Common myeloid progenitor, CD34-positive (primary cell): ENCODE results near the gene DLGAP4.

Experiments
- CTCF ChIA-PET: fragments of 350-600 bp; sonication (Branson Sonifier 250); formaldehyde crosslinking; loops from one replicate; lab custom pipeline; 2021; ENCODE audit warnings: antibody characterized with exemption; lab: Charles Lee
- POLR2A ChIA-PET: fragments of 350-600 bp; sonication (Branson Sonifier 250); formaldehyde crosslinking; loops from one replicate; lab custom pipeline; 2021; ENCODE audit warnings: antibody characterized with exemption; lab: Charles Lee
- DNase-seq, 3 donors: peaks; one replicate each; pipeline versions ENCODE4 v3.0.0 to v3.0.0-alpha.2; 2013
- H3K27ac ChIP-seq, 2 experiments: 1 replicate in 1 of 2; 2 replicates in 1 of 2; pipeline ENCODE4 v1.7.0; 2013; ENCODE audit warnings: inconsistent platforms in 2 of 2, low read length in 2 of 2, mild to moderate bottlenecking in 2 of 2, low read depth in 1 of 2, moderate library complexity in 1 of 2; ENCODE audit not compliant: severe bottlenecking in 2 of 2, insufficient read depth in 1 of 2, poor library complexity in 1 of 2
- H3K27me3 ChIP-seq, 5 experiments: replicated peaks in 2 of 5; 1 replicate in 3 of 5; 2 replicates in 2 of 5; pipeline versions ENCODE4 v1.6.1 to v1.7.0; 2013; ENCODE audit warnings: low read length in 4 of 5, mild to moderate bottlenecking in 2 of 5, moderate library complexity in 2 of 5, inconsistent platforms in 1 of 5; ENCODE audit not compliant: insufficient read depth in 5 of 5, control insufficient read depth in 4 of 5
- H3K36me3 ChIP-seq, 4 experiments: 1 replicate in 2 of 4; 2 replicates in 2 of 4; pipeline versions ENCODE4 v1.6.1 to v1.7.0; 2013; ENCODE audit warnings: low read length in 3 of 4, control low read depth in 1 of 4, mild to moderate bottlenecking in 1 of 4; ENCODE audit not compliant: control insufficient read depth in 4 of 4, insufficient read depth in 4 of 4
- H3K4me1 ChIP-seq, 4 experiments: 1 replicate in 3 of 4; 2 replicates in 1 of 4; pipeline versions ENCODE4 v1.6.1 to v1.7.1; 2013; ENCODE audit warnings: low read length in 3 of 4, mild to moderate bottlenecking in 3 of 4, control low read depth in 1 of 4, inconsistent platforms in 1 of 4, moderate library complexity in 1 of 4; ENCODE audit not compliant: control insufficient read depth in 4 of 4, insufficient read depth in 4 of 4; ENCODE audit errors: control extremely low read depth in 1 of 4
- H3K4me3 ChIP-seq, 7 experiments: 1 replicate in 4 of 7; 2 replicates in 3 of 7; pipeline versions ENCODE4 v1.5.1 to v1.7.0; 2013; ENCODE audit warnings: mild to moderate bottlenecking in 7 of 7, low read length in 6 of 7, moderate library complexity in 6 of 7, inconsistent platforms in 2 of 7, low read depth in 2 of 7, control low read depth in 1 of 7; ENCODE audit not compliant: insufficient read depth in 4 of 7, control insufficient read depth in 1 of 7; ENCODE audit errors: extremely low read depth in 1 of 7
- H3K9me3 ChIP-seq, 5 experiments: 1 replicate in 4 of 5; 2 replicates in 1 of 5; pipeline versions ENCODE4 v1.6.1 to v1.7.1; 2013; ENCODE audit warnings: low read length in 4 of 5, mild to moderate bottlenecking in 2 of 5, inconsistent platforms in 1 of 5, low read depth in 1 of 5, moderate library complexity in 1 of 5; ENCODE audit not compliant: control insufficient read depth in 4 of 5, insufficient read depth in 2 of 5; ENCODE audit errors: control extremely low read depth in 1 of 5
- WGBS: methylation state at CpG from one replicate; pipeline ENCODE4 v1.1.5; 2013; ENCODE audit not compliant: insufficient coverage; 5-methylcytosine and 5-hydroxymethylcytosine counted together

DLGAP4 gene

DNA sequence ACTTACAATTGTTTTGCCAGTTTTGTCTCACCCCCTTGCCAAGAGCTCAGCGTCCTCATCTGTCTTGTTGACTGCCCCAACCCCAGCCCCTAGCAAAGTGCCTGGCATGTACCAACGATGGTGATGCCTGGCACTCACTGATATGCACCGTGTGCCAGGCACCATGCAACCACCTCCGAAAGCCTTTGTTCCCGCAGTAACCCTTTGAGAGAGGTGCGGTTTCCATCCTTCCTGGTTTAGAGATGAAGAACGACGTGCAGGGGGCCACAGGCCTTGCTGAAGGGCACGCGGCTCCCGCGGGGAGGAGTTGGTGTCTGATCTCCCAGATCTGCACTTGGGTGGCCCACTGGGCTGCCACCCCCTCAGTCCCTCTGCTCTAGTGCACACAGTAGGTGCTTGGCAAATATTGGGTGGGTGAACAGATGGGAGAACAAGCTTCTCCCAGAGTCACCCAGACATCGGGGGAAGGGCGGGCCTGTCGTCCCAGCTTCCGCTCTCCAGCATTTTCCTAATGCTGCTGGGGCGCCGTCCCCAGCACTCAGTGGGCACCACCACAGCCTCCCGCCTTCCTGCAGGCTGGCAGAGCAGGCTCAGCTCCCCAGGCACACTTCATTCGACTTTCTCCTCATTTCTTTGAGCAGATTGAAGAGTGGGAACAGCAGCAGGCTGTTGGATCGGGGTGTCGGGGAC lies 35.3 kb downstream of the DLGAP4 start:
- POLR2A ChIA-PET = no interaction called here
- CTCF ChIA-PET = no interaction called here
- no peaks in the 10 kb centered on the region for H3K36me3 ChIP-seq
- no peak overlapping the region for H3K27ac ChIP-seq
- no peak for DNase-seq
- H3K4me1 ChIP-seq = no peaks in the 10 kb centered on the region
- H3K9me3 ChIP-seq = no peaks in the 10 kb centered on the region
- H3K4me3 ChIP-seq = no peak overlapping the region
- peaks cover 0 to 25% (median 0%) of the 10 kb centered on the region in 5 experiments for H3K27me3 ChIP-seq
- 84% methylated on average over 13 of the region's 22 CpGs for WGBS

DNA sequence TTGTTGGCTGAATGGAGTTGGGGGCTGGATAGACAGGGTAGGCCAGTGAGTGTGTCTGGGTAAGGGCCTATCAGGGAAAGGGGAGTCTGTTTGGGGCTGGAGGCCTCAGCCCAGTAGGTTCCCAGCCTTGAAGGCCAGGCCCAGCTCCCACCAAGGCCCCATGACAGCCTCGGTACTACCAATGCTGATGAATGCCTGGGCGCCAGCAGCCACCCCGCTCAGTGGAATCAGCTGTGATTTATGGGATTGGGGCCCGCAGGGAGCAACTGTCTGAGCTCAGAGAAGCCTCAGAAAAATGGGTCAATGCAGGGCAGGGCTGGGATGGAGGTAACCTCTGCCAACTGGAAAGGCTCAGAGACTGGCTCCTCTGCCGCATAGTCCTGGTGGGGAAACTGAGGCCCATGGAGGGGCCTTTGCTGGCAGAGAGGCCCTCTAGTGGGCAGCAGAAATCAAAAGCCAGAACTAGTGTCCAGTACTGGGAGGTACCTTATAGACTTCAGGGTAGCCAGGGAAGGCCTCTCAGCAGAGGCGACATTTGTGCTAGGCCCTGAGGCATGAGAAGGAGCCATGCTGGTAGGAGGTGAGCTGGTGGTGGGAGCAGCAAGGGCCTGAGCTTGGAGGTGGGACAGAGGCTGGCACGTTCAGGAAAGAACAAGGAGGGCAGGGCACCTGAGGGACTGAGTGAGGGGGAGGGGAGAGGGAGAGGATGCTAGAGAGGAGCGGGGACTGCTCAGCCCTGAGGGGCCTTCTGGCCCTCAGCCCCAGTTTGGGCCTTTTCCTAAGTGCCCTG lies 36.4 kb downstream of the DLGAP4 start:
- Histone ChIP-seq H3K36me3 (no peaks in the 10 kb centered on the region), H3K27me3 (peaks cover 0 to 19% (median 0%) of the 10 kb centered on the region in 5 experiments), H3K27ac (no peak overlapping the region), H3K9me3 (no peaks in the 10 kb centered on the region), H3K4me3 (no peak overlapping the region), H3K4me1 (no peaks in the 10 kb centered on the region)
- ChIA-PET POLR2A (no interaction called here), CTCF (no interaction called here)
- no peak for DNase-seq
- 82% methylated on average over 8 of the region's 8 CpGs for WGBS

DNA sequence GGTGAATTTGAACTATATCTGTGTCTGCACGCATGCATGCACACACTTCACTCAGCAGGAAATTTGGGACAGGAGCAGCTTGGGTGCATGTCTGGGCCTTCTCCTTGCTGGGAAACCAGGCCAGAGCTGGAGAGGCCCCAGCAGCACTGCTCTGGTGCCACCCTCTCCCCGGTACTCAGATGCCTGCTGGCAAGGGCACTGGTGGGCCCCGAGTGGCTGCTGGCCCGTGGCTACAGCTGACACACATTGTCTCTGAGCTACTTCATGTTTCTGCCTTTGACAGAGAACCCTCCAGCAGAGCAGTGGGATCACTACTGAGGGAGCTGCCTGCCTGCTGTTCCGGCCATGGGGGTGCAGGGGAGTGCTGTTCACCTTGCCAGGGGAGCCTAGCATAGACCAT lies 37.5 kb downstream of the DLGAP4 start:
- no peaks in the 10 kb centered on the region for H3K4me1 ChIP-seq
- H3K9me3 ChIP-seq = no peaks in the 10 kb centered on the region
- H3K36me3 ChIP-seq = no peaks in the 10 kb centered on the region
- no peak for DNase-seq
- 92% methylated on average over 5 of the region's 5 CpGs for WGBS
- no peak overlapping the region for H3K4me3 ChIP-seq
- ChIA-PET CTCF (no interaction called here), POLR2A (no interaction called here)
- no peak overlapping the region for H3K27ac ChIP-seq
- H3K27me3 ChIP-seq = peaks cover 0 to 19% (median 0%) of the 10 kb centered on the region in 5 experiments

DNA sequence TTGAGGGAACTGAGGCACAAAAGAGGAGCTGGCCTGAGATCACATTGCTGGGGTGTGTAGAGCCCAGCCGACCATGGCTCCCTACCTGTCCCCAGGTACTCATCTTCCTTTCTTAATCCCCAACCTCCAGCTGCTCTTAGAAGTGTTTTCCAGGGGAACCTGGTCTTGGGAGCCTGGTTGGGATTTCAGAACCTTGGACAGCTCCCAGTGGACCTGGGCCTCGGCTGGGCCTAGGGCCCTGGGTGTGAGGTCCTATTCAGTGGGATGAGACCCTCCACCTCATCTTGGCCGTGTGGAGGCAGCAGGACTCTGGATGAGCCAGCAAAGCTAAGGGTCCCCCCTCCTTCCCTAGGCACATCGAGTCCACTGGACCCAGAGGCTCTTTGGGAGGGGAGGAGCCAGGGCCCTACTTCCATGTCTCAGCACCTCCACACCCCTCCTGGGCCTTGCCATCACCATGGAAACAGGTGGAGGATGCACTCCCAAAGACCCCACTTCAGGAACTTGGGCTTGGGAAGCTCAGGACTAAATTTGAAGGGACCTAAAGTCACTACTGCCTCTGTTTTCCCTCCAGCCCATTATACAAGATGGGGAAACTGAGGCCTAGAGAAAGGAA lies 38.5 kb downstream of the DLGAP4 start:
- H3K9me3 ChIP-seq = no peaks in the 10 kb centered on the region
- no peak overlapping the region for H3K27ac ChIP-seq
- H3K4me3 ChIP-seq = no peak overlapping the region
- WGBS = 28% methylated on average over 4 of the region's 4 CpGs
- no peaks in the 10 kb centered on the region for H3K4me1 ChIP-seq
- H3K27me3 ChIP-seq = peaks cover 0 to 14% (median 0%) of the 10 kb centered on the region in 5 experiments
- POLR2A ChIA-PET = no interaction called here
- CTCF ChIA-PET = interaction anchor here (1.6 kb wide), 1 partner anchor 9 kb away, joined by 4 read pairs; no protein-coding TSS in a partner anchor
- no peaks in the 10 kb centered on the region for H3K36me3 ChIP-seq
- DNase-seq = peak; percentile 25 to 56 (median 49)

DNA sequence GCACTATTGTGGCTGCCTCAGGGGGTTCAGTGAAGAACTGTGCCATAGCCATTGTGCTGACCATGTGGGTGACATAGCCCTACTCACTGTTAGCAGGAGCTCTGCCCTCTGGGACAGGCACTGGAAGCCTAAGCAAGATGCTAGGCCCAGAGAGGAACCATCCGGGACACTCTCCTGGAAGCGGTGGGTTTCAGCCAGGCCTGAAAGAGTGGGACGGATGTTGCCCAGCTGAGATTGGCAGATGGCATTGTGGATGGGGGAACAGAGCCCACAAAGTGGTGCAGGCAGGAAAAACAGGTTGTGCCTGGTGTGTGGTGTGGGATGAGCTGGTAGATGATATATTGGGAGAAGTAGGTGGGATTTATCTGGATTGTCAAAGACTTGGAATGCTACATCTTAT lies 40.1 kb downstream of the DLGAP4 start:
- WGBS = 88% methylated on average over 3 of the region's 3 CpGs
- ChIA-PET POLR2A (no interaction called here), CTCF (no interaction called here)

DNA sequence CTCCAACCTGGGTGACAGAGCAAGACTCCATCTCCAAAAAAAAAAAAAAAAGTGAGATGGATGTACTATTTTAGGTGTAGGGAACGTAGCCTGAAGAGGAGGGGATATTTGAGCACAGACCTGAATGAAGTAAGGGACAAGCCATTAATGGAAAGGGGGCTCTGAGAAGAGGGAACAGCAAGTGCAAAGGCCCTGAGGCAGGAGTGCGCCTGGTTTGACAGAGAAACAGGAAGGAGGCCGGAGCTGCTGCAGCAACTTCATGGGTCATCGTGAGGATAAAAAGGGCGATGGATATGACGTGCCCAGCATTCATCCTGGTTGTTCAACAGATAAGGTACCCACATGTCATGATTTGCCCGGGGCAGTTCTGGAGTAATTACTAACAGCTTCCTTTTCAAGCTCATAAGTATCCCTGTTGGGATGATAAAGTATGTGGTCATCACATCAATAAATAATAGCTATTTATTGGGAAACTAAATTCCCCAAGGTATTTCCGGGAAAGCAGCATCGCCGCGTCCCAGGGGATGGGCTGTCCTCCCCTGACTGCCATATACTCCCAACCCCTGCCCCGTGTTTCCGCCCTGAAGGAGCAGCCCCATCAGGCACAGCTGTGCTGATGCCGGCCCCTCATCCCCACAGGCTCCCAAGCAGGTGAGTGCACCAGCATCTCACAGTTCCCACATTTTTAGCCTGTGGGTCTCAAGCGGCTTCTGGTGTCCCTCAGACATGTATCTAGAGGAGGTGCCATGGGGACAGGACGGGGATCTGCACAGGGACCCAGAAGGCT lies 43.4 kb downstream of the DLGAP4 start:
- Histone ChIP-seq H3K27ac (no peak overlapping the region), H3K36me3 (no peaks in the 10 kb centered on the region), H3K4me3 (no peak overlapping the region), H3K4me1 (no peaks in the 10 kb centered on the region), H3K27me3 (peaks cover 0 to 14% (median 3%) of the 10 kb centered on the region in 5 experiments), H3K9me3 (no peaks in the 10 kb centered on the region)
- POLR2A ChIA-PET = no interaction called here
- 98% methylated on average over 12 of the region's 16 CpGs for WGBS
- CTCF ChIA-PET = no interaction called here
- DNase-seq = no peak

More for the DNA sequence above, 40.1 kb downstream of the DLGAP4 start:
- Histone ChIP-seq H3K36me3 (no peaks in the 10 kb centered on the region), H3K27ac (no peak overlapping the region), H3K4me3 (no peak overlapping the region), H3K27me3 (no peaks in the 10 kb centered on the region), H3K4me1 (no peaks in the 10 kb centered on the region), H3K9me3 (no peaks in the 10 kb centered on the region)
- DNase-seq = no peak
